Measurements from ENCODE around the gene CDH8.
A peak's percentile ranks its signal among the peaks of the same experiment; 100 is the strongest.
"Not testable (repeated sequence)": the region's sequence is repeated elsewhere in the genome, so short reads cannot be mapped to it uniquely, and the experiment has no call there.

CDH8 gene

DNA sequence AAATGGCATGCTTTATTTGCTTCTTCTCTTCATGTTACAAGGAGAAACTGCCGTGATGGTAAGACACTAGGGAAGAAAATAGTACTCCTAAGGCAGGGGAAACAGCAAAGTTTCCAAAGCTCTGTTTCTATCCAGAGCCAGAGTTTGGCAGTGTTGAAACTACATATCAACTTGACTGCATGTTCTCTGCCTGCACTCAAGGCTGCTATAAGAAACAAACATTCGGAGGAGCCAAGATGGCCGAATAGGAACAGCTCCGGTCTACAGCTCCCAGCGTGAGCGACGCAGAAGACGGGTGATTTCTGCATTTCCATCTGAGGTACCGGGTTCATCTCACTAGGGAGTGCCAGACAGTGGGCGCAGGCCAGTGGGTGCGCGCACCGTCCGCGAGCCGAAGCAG, 254.4 kb downstream of the CDH8 start:
- not testable (repeated sequence) for H3K27ac ChIP-seq (ENCODE audit: low read depth, low read length); H3K9ac ChIP-seq (ENCODE audit: low read depth, low read length); H3K27me3 ChIP-seq (ENCODE audit: control insufficient read depth, insufficient read depth, low read length); H3K9me3 ChIP-seq (ENCODE audit: control insufficient read depth, insufficient read depth, low read length); H3K36me3 ChIP-seq (ENCODE audit: control insufficient read depth, insufficient read depth, low read length); H3K4me3 ChIP-seq (ENCODE audit: low read depth, low read length); H3K4me1 ChIP-seq (ENCODE audit: control insufficient read depth, insufficient read depth, low read length)

DNA sequence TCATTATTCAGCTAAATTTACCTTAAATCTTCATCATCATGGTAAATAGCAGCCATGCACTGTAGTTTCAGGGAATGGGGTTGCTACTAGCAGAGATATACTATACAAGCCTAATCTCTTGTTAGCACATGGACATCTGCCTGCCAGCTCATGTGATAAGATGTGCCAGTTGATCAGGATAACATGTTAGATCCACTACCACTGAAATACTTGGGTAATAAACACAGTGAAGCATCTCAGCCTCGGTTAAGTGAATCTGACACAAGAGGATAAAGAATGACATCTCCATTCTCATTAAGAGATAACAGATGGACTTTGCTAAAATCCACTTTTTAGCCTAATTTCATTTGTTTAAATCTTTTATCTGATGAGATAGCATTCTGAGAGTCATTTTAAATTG, 256.1 kb downstream of the CDH8 start:
- H3K27me3 ChIP-seq (ENCODE audit: control insufficient read depth, insufficient read depth, low read length), result no peaks in the 10 kb centered on the region
- H3K9me3 ChIP-seq (ENCODE audit: control insufficient read depth, insufficient read depth, low read length), result no peaks in the 10 kb centered on the region
- no peak overlapping the region for H3K9ac ChIP-seq (ENCODE audit: low read depth, low read length)
- H3K36me3 ChIP-seq (ENCODE audit: control insufficient read depth, insufficient read depth, low read length), result no peaks in the 10 kb centered on the region
- H3K4me3 ChIP-seq (ENCODE audit: low read depth, low read length), result no peak overlapping the region
- H3K4me1 ChIP-seq (ENCODE audit: control insufficient read depth, insufficient read depth, low read length), result peaks cover 8% of the 10 kb centered on the region; the same call in 1 of the 2 replicates
- no peak overlapping the region for H3K27ac ChIP-seq (ENCODE audit: low read depth, low read length)

DNA sequence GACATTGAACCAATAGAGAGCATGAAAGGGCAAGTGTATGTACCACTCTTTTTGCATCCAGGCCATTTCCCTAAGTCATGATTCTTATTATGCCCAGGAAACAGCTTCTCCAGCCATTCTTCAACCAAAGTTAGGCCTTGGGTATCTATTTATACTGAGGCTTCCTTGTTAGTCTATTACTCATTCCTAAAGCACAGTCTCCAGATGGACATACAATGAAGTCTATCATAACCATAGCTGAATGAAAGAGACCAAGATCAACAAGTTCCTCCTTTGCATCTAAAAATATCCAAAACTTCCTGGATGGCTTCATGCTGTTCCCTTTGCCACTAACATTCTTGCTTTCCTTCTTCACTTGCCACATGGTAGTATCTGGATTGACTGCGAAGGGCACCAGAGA, 265.9 kb downstream of the CDH8 start:
- H3K36me3 ChIP-seq (ENCODE audit: control insufficient read depth, insufficient read depth, low read length), result no peaks in the 10 kb centered on the region
- no peak overlapping the region for H3K9ac ChIP-seq (ENCODE audit: low read depth, low read length)
- H3K4me3 ChIP-seq (ENCODE audit: low read depth, low read length), result no peak overlapping the region
- no peak overlapping the region for H3K27ac ChIP-seq (ENCODE audit: low read depth, low read length)
- no peaks in the 10 kb centered on the region for H3K9me3 ChIP-seq (ENCODE audit: control insufficient read depth, insufficient read depth, low read length)
- no peaks in the 10 kb centered on the region for H3K27me3 ChIP-seq (ENCODE audit: control insufficient read depth, insufficient read depth, low read length)
- peaks cover 4% of the 10 kb centered on the region; the same call in 1 of the 2 replicates for H3K4me1 ChIP-seq (ENCODE audit: control insufficient read depth, insufficient read depth, low read length)

DNA sequence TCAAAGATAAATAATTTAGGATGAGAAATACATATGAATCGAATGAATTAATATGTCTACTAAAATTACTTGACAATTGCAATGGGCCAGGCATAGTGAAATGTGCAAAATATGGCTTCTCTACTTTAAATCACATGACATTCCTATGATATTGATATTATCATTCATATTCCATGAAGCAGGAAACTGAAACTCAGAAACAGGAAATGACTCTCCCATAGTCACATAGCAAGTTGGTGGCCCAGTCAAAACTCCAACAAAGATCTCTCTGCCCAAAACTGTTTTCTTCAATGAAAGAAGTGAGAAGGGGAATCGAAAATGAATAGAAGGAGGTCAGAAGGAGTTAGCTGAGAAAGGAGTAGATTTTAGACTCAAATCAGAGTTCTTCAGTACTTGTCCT, 272.2 kb downstream of the CDH8 start:
- Histone ChIP-seq H3K4me1 (ENCODE audit: control insufficient read depth, insufficient read depth, low read length) (no peaks in the 10 kb centered on the region), H3K27ac (ENCODE audit: low read depth, low read length) (no peak overlapping the region), H3K9me3 (ENCODE audit: control insufficient read depth, insufficient read depth, low read length) (no peaks in the 10 kb centered on the region), H3K36me3 (ENCODE audit: control insufficient read depth, insufficient read depth, low read length) (no peaks in the 10 kb centered on the region), H3K4me3 (ENCODE audit: low read depth, low read length) (no peak overlapping the region), H3K27me3 (ENCODE audit: control insufficient read depth, insufficient read depth, low read length) (no peaks in the 10 kb centered on the region), H3K9ac (ENCODE audit: low read depth, low read length) (no peak overlapping the region)

DNA sequence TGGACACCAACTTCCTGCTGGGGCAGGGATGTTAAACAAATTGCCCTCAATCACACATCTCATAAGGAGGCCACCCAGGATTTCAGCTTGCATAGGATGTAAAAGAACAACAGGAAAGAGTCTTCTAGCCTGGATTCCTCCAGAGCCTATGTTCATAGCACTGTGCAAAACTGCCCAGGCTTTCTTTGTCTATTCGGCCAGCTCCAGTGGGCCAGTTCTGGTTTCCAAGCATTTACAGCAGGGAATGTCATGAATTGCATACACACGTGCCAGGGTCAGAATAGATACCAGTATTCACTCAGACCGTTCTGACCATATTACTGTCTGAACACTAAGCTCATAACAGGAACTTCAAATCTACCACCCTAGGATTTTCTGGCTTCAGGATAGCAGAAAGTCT, 273.2 kb downstream of the CDH8 start:
- Histone ChIP-seq H3K9me3 (ENCODE audit: control insufficient read depth, insufficient read depth, low read length) (no peaks in the 10 kb centered on the region), H3K36me3 (ENCODE audit: control insufficient read depth, insufficient read depth, low read length) (no peaks in the 10 kb centered on the region), H3K4me1 (ENCODE audit: control insufficient read depth, insufficient read depth, low read length) (no peaks in the 10 kb centered on the region), H3K9ac (ENCODE audit: low read depth, low read length) (no peak overlapping the region), H3K4me3 (ENCODE audit: low read depth, low read length) (no peak overlapping the region), H3K27me3 (ENCODE audit: control insufficient read depth, insufficient read depth, low read length) (no peaks in the 10 kb centered on the region), H3K27ac (ENCODE audit: low read depth, low read length) (no peak overlapping the region)

DNA sequence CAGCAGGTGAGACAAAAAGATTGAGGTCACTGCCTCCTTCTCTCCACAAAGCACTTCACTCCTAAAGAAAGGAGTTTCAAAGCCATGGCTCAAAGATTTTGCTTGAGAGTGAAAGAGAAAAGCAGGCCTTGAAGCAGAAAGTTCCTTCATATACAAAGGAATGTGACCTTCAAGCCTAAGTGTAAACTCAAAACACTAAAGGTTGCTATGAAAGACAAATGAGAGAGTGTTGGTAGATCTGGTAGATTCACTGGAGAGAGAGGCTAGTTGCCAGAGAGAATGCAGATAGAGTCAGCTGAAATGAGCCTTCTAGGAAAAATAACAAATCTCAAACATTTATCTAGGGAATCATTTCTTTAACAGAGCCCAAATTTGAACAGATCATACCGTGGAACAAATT, 305.2 kb downstream of the CDH8 start:
- Histone ChIP-seq H3K27me3 (ENCODE audit: control insufficient read depth, insufficient read depth, low read length) (no peaks in the 10 kb centered on the region), H3K27ac (ENCODE audit: low read depth, low read length) (peak overlapping the region; percentile 43), H3K9me3 (ENCODE audit: control insufficient read depth, insufficient read depth, low read length) (no peaks in the 10 kb centered on the region), H3K36me3 (ENCODE audit: control insufficient read depth, insufficient read depth, low read length) (no peaks in the 10 kb centered on the region), H3K4me1 (ENCODE audit: control insufficient read depth, insufficient read depth, low read length) (peaks cover 40% of the 10 kb centered on the region), H3K4me3 (ENCODE audit: low read depth, low read length) (no peak overlapping the region), H3K9ac (ENCODE audit: low read depth, low read length) (no peak overlapping the region)

DNA sequence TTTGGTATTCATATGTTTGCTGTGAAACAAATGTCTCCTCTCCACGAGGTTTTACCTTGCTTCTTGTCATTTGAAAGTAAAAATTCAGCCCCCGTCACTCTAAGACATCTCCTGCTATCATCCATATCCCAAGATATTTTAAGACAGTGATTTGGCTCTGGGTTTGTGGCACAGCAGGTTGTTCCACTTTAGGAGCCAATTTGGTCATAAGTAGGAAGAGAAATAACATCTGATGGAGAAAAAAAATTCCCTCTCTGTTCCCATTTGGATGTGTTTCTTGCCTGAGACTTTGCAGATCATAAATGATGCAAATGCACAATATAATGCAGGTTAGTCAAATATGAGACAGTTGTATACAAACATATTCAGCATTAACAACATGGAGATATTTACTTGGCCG, 309.5 kb downstream of the CDH8 start:
- Histone ChIP-seq H3K4me1 (ENCODE audit: control insufficient read depth, insufficient read depth, low read length) (peaks cover 32% of the 10 kb centered on the region), H3K4me3 (ENCODE audit: low read depth, low read length) (no peak overlapping the region), H3K27me3 (ENCODE audit: control insufficient read depth, insufficient read depth, low read length) (no peaks in the 10 kb centered on the region), H3K36me3 (ENCODE audit: control insufficient read depth, insufficient read depth, low read length) (no peaks in the 10 kb centered on the region), H3K27ac (ENCODE audit: low read depth, low read length) (no peak overlapping the region), H3K9me3 (ENCODE audit: control insufficient read depth, insufficient read depth, low read length) (no peaks in the 10 kb centered on the region), H3K9ac (ENCODE audit: low read depth, low read length) (no peak overlapping the region)

DNA sequence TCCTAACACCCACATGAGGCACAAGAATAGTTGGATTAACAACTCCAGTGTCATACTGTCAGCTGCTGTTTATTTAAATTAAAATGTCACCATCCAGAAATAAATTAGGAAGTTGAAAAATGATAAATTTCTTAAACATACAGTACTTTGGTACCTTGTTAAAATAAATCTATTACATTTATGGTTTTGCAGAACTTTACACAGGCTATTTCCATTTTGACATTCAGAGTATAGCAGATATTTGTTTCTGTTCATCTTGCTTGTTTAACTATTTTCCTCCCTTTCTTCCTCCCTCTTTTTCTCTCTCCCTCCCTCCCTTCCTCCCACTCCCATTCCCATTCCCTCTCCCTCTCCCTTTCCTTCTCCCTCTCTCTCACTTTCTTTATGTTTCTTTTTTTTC, 310.1 kb downstream of the CDH8 start:
- no peak overlapping the region for H3K9ac ChIP-seq (ENCODE audit: low read depth, low read length)
- H3K36me3 ChIP-seq (ENCODE audit: control insufficient read depth, insufficient read depth, low read length), result no peaks in the 10 kb centered on the region
- no peak overlapping the region for H3K27ac ChIP-seq (ENCODE audit: low read depth, low read length)
- no peak overlapping the region for H3K4me3 ChIP-seq (ENCODE audit: low read depth, low read length)
- peaks cover 26% of the 10 kb centered on the region for H3K4me1 ChIP-seq (ENCODE audit: control insufficient read depth, insufficient read depth, low read length)
- no peaks in the 10 kb centered on the region for H3K9me3 ChIP-seq (ENCODE audit: control insufficient read depth, insufficient read depth, low read length)
- H3K27me3 ChIP-seq (ENCODE audit: control insufficient read depth, insufficient read depth, low read length), result no peaks in the 10 kb centered on the region

DNA sequence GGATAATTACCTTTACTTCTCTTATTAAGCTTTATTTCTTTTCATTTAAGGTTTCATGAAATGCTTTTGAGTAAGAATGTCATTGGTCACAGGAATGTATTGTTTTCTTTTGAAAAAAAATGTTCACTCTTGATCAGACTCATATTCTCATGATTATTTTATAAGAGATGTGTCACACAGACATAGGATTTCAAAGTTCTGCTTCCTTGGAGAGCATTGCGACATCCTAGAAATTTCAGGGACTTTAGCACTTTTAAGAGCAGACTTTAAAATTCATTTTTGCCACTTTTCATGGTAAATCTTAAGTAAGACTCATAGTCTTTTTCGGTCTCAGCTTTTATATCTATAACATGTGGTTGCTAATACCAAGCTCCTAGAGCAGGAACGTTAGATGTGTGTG, 314.7 kb downstream of the CDH8 start:
- no peak overlapping the region for H3K4me3 ChIP-seq (ENCODE audit: low read depth, low read length)
- no peaks in the 10 kb centered on the region for H3K9me3 ChIP-seq (ENCODE audit: control insufficient read depth, insufficient read depth, low read length)
- 0 out of 2 replicates have a peak, but pooled peaks cover 6% of the 10 kb centered on the region for H3K4me1 ChIP-seq (ENCODE audit: control insufficient read depth, insufficient read depth, low read length)
- H3K36me3 ChIP-seq (ENCODE audit: control insufficient read depth, insufficient read depth, low read length), result no peaks in the 10 kb centered on the region
- no peak overlapping the region for H3K9ac ChIP-seq (ENCODE audit: low read depth, low read length)
- no peak overlapping the region for H3K27ac ChIP-seq (ENCODE audit: low read depth, low read length)
- no peaks in the 10 kb centered on the region for H3K27me3 ChIP-seq (ENCODE audit: control insufficient read depth, insufficient read depth, low read length)

DNA sequence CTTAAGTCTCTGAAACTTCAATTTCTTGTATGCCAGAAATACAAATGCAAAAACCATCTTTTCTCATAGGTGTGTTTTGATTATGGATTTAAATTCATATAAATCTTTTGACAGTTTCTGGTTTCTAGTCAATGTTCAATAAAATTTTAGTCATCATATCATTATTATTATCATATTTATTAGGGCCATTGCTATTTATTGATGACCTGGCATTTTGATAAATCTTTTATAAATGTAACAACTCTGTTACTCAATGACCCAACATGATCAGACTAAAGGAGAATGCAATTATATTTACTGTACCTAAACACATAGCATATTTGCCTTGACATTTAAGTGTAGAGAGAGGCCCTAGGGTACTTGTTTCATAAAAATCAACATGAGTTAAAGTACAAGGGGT, 320.8 kb downstream of the CDH8 start:
- Histone ChIP-seq H3K9me3 (ENCODE audit: control insufficient read depth, insufficient read depth, low read length) (no peaks in the 10 kb centered on the region), H3K4me1 (ENCODE audit: control insufficient read depth, insufficient read depth, low read length) (0 out of 2 replicates have a peak, but pooled peaks cover 4% of the 10 kb centered on the region), H3K27ac (ENCODE audit: low read depth, low read length) (no peak overlapping the region), H3K4me3 (ENCODE audit: low read depth, low read length) (no peak overlapping the region), H3K27me3 (ENCODE audit: control insufficient read depth, insufficient read depth, low read length) (no peaks in the 10 kb centered on the region), H3K36me3 (ENCODE audit: control insufficient read depth, insufficient read depth, low read length) (no peaks in the 10 kb centered on the region), H3K9ac (ENCODE audit: low read depth, low read length) (no peak overlapping the region)

DNA sequence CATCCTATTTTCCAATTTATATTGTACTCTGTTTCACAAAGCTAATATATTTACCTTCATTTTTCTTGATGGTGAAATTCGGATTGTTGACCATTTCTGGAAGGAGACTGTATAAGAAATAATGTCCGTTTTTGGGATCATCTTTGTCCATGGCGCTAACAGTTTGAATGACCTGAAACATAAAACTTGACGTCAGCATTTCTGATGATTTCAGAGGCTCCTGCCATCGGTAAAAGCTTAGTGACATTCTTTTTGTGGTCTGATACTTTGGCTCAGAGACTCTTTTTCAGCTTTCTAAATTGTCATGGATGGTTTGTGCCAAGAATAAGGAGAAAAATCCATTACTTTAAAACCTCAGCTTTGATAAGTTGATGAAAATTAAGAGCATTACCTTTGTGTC, 322.5 kb downstream of the CDH8 start:
- no peaks in the 10 kb centered on the region for H3K9me3 ChIP-seq (ENCODE audit: control insufficient read depth, insufficient read depth, low read length)
- H3K27me3 ChIP-seq (ENCODE audit: control insufficient read depth, insufficient read depth, low read length), result no peaks in the 10 kb centered on the region
- no peaks in the 10 kb centered on the region for H3K36me3 ChIP-seq (ENCODE audit: control insufficient read depth, insufficient read depth, low read length)
- no peak overlapping the region for H3K27ac ChIP-seq (ENCODE audit: low read depth, low read length)
- H3K4me3 ChIP-seq (ENCODE audit: low read depth, low read length), result no peak overlapping the region
- no peaks in the 10 kb centered on the region for H3K4me1 ChIP-seq (ENCODE audit: control insufficient read depth, insufficient read depth, low read length)
- no peak overlapping the region for H3K9ac ChIP-seq (ENCODE audit: low read depth, low read length)

DNA sequence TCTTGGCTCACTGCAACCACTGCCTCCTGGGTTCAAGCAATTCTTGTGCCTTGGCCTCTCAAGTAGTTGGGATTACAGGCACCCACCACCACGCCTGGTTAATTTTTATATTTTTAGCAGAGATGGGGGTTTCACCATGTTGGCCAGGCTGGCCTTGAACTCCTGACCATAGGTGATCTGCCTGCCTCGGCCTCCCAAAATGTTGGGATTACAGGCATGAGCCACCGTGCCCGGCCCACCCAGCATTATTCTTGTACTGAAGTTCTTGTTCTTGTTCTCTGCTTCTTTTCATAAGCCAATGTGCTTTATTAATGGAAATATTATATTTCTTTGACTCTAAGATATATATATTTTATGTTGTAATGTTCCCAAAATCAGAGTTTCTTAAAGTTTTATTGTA, 336.6 kb downstream of the CDH8 start:
- not testable (repeated sequence) for H3K9me3 ChIP-seq (ENCODE audit: control insufficient read depth, insufficient read depth, low read length); H3K36me3 ChIP-seq (ENCODE audit: control insufficient read depth, insufficient read depth, low read length); H3K27ac ChIP-seq (ENCODE audit: low read depth, low read length); H3K9ac ChIP-seq (ENCODE audit: low read depth, low read length); H3K4me3 ChIP-seq (ENCODE audit: low read depth, low read length); H3K27me3 ChIP-seq (ENCODE audit: control insufficient read depth, insufficient read depth, low read length); H3K4me1 ChIP-seq (ENCODE audit: control insufficient read depth, insufficient read depth, low read length)

Measured in HUES48 (cell line).